ENCODE data around the gene HSPH1. TPM values are rescaled to one million over a fixed set of nuclear protein-coding genes. Genes with fewer than 3 reads are reported as not detected.

Gene HSPH1
- total and polyA plus RNA-seq, 2 of the 13 experiments (the other 11 are each of a cell fraction or from before 2014, with no cell fraction given) = 13.0 to 62.9 TPM

- TF ChIP-seq NR2F2 (IDR thresholded peaks at IDR 0.05; ENCODE audit: borderline replicate concordance, low read depth) (no peak), ZNF713 (CRISPR knock-in tag; IDR thresholded peaks at IDR 0.05) (no peak), SP140L (CRISPR knock-in tag; IDR thresholded peaks at IDR 0.05; ENCODE audit: borderline replicate concordance) (no peak), LCORL (IDR thresholded peaks at IDR 0.05) (no peak), LCORL (CRISPR knock-in tag; IDR thresholded peaks at IDR 0.05) (no peak), ASH2L (IDR thresholded peaks at IDR 0.05; ENCODE audit: insufficient read length, low read depth, low read length) (peak; percentile 62), ZNF609 (CRISPR knock-in tag; IDR thresholded peaks at IDR 0.05; ENCODE audit: borderline replicate concordance) (no peak), ZSCAN9 (CRISPR knock-in tag; IDR thresholded peaks at IDR 0.05; ENCODE audit: borderline replicate concordance) (no peak), SCMH1 (CRISPR knock-in tag; IDR thresholded peaks at IDR 0.05; ENCODE audit: borderline replicate concordance) (no peak), RNF219 (CRISPR knock-in tag; IDR thresholded peaks at IDR 0.05) (no peak; the same call in 1 of the 2 replicates), TIGD3 (CRISPR knock-in tag; IDR thresholded peaks at IDR 0.05; ENCODE audit: borderline replicate concordance) (no peak), ZNF362 (CRISPR knock-in tag; IDR thresholded peaks at IDR 0.05; ENCODE audit: borderline replicate concordance) (no peak), ZNF577 (CRISPR knock-in tag; IDR thresholded peaks at IDR 0.05; ENCODE audit: borderline replicate concordance, low read depth) (no peak), ZNF83 (CRISPR knock-in tag; IDR thresholded peaks at IDR 0.05; ENCODE audit: borderline replicate concordance) (no peak; the same call in 1 of the 2 replicates), IKZF4 (CRISPR knock-in tag; IDR thresholded peaks at IDR 0.05; ENCODE audit: borderline replicate concordance, low read depth, not compliant biosample characterization) (no peak), SAFB2 (CRISPR knock-in tag; IDR thresholded peaks at IDR 0.05; ENCODE audit: borderline replicate concordance, low read depth) (no peak), ATRX (CRISPR knock-in tag; IDR thresholded peaks at IDR 0.05; ENCODE audit: borderline replicate concordance) (no peak), ZSCAN12 (CRISPR knock-in tag; IDR thresholded peaks at IDR 0.05) (no peak), ZBTB7A (CRISPR knock-in tag; IDR thresholded peaks at IDR 0.05) (no peak)
These were observed at the start of gene HSPH1 (continued) for GRCh38 chr13:31161557-31162150.

Measured in HepG2 (cell line).